GM19240 (cell line): ENCODE measurements around the gene SOX13.

ENCODE experiments used
- DNase-seq: peaks from one replicate; pipeline ENCODE4 v3.0.0; 2011; ENCODE audit warnings: low spot score; ENCODE audit not compliant: insufficient read length

The SOX13 gene

DNA sequence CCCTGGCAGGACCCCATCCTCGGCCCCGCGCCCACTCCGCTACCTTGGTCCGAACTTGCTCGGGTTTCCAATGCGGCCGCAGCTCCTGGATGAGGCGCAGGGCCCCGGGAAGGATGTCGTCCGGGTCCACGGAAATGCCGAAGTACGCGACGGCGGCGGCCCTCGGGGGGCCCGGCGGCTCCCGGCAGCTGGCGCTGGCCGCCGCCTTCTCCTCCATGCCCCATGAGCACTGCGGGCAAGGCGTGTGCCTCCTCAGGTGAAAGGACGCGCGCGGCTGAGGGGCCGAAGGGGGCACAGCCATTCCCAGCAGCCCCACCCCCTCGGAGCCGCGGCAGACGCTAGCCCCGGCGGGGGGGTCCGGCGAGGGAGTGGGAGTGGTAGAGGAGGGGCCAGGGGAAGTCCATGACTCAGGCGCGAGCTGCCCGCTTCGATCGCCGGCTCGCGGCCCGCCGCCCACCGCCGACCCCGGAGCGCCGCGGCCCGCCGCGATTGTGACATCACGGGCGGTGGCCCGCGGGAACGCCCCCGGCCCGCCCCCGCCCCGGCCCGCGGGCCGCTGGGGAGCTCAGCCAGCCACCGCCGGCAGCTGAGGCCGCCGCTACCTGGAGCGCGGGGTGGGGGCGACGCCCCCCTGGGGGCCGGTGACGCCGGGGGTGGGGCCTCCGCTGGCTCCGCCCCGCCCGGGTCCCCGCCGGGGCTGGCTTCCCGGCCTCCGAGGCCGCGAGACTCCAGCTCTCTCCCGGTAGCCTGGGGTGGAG, 78.8 kb downstream of the SOX13 start, which contains the start of gene ETNK2:
Gene ETNK2, minus strand, starts transcription at position 493 of the 758 bp plus-strand sequence. Its CDS starts 192 bp downstream, at position 301.
- no peak for DNase-seq

DNA sequence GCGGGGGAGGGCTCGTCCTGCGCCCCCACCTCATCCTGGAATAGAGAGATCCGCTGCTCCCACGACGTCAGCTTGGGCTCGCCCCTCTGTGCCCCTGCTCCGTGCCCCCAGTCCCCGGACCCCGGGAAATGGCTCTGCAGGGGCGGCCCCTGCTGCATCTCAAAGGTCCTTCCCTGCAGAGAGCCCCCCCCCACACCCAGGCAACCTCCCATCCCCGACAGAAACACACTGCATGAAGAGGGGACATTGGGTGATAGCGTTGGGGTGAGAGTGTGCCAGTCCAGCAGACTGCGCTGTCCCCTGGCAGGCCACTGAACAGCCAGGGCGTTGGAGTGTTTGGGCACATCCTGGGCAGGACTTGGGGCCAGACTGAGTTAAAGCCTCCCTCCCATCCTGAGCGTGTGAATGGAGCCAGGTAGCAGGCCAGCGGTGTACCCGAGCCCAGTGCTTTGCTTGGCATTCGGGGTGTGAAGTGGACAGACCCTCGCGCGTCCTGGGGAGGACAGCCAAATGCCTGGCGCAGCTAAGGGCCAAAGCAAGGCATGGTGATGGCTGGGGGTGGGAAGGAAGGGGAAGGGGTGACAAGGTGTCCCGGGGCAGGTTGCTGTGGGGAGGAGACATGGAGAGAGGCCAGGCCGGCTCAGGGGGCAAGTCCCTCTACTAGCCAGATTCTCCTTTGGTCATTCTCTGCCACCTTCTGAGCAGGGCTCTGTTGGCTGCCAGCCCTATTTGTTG, 79.6 kb downstream of the SOX13 start:
- DNase-seq = no peak

DNA sequence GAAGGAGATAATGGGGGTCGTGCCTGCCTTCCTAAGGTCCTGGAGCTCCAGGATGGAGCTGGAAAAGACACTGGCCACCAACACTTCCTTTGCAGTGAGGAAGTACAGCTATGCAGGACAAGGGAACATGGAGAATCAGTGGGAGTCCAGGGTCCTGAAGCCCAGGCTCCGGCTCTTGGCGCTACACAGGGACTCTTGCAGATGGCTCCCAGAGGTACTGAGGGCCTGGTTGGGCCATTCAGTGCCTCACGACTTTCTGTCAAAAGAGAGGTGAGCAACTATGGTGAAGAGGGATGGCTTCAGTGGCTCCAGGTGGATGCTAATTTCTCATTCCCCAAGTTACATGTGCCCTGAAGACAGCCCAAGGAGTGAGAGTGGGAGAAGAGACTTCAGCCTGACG, 80.8 kb downstream of the SOX13 start:
- DNase-seq = no peak

DNA sequence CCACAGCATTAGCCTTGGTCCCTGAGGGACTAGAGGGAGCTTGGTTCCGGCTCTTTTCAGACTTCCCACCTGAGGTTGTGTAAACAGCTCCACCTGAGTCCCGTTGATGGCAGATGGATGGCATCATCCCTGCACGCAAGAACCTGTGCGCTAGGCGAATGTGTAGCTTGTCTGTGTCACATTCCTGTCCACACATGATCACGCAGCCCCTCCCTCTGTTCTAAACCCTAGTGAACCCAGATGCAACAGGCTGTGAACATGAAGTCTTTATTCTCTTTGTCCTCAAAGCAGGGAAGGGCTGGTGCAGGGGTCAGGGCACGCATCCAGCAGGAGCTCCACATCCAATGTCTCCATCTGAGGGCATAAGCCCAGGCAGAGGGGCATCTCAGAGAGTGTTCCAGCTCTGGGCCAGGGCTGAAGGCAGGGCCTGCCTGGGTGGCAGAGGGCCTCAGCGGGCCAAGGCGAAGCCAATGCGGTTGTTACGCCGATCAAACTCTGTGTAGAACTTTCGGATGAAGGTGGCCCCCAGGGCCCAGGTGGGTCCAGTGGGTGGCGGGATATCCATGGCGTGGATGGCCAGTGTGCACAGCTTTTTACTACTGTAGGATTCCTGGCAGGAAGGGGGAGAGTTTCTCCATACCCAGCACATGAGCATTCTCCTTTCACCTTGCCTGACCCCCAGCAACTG, 81.8 kb downstream of the SOX13 start:
- no peak for DNase-seq

DNA sequence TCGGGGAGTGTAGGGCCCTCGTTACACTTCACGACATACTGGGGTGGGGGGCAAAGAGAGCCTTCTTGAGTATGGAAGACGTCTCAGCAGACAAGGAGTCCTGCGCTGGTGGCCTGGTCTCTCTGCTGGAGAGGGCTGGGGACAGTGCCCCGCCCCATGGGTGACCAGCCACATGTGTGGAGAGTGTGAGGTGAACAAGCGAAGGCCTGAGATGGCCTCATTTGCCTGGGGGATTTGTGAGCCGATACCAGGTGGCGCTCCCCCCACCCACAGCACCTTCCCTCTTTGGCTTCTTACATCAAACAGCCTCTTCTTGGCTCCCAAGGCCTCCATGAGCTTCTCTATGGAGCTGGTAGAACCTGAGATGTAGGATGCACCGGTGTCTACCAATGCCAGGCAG, 83.0 kb downstream of the SOX13 start:
- no peak for DNase-seq

DNA sequence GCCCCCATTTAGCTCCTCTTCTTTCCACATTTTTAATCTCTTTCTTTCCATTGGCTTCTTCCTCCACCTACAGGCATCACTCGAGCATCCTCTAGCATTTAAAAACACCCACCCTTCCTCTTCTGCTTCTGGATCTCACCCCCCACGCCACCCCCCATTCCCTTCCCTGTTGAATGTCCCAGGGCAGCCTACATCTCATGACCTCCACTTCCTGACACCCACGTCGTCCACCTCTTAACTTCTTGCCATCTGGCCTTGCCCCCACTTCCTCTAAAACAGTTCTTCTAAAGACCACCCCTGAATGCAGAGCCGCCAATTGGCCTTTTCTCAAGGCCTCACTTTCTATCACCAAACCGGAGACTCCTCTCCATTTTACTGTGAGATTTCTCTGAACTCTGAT, 85.0 kb downstream of the SOX13 start:
- DNase-seq = no peak

DNA sequence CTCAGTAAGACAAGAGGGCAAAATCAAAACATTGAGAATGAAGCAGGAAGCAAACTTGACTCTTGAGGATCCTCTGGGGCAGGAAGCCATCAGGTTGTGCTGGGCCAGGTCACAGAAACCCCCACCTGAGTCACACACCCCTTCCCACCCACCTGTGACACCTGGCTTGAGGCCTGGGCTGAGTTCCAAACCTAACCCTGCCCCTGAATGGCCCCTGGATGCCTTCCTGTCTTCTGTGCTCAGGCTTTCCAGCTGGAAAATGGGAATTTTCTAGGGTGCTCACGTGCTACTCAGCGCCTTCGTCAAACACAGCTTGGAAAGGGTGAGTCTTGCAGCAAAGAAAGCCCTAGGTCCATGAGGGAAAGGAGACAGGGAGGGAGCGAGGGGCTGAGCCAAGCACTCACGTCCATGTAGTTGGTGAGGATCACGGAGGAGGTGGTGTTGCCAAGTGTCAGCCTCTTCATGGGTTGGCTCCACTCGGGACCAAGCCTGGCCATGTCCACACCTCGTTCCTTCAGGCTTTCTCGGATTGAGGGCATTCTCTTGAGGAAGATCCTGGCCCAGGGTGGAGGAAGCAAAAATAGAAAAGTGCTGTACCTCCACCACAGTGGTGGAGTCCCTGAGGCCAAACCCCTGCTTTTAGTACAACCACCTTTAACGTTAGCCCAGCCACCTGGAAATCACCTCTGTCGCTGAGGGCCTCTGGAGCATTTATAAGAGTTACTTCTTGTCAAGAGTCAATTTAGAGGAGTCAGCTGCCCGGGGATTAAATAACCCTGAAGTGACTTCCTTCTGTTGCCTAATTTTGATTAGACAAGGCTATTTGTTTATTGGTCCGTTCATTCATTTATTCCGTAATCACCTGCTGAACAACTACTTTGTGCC, 88.9 kb downstream of the SOX13 start:
- DNase-seq = no peak

DNA sequence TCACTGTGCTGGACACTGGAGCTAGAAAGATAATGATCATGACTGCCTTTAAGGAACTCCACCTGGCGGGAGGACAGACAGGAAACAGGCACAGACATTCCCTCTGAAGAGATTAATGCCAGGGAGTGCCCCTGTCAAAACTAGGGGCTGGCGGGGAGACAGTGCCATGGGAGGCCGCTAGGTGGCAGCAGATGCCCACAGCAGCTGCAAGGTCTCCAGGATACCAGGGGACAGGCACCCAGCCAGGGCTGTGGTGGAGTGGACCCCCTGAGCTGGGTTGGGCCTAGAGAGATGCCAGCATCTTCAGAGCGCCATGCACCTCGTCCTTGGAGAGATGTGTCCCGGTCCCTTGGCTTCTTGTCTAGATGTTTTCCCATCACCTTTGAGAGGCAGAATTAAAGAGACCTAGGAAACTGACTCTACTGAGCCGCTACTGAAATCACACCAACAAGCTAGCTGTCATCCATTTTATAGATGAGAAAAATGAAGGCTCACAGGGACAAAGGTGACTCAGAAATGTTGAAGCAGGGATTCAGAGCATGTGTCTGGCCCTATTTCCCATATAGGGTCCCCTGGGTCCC, 89.7 kb downstream of the SOX13 start:
- DNase-seq = peak; percentile 88

DNA sequence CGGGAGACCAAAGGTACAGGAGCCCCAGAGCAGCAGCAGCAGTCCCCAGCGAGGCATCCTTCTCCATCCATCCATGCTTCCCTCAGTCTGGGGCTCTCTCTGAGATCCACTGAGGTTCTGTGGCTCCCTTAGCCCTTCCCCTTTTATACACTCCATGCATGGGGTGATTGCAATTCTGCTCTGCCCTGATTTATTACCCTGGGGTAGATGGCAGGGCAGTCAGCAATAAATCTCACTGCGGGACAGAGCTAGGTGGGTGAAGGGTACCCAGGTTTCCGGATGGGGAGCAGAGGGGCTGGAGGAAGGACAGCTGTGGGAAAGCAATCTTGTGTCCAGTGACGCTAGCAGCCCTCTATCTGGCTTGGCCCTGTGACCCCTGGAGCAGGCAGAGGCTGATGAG, 93.3 kb downstream of the SOX13 start, which contains the start of gene REN:
Gene REN, minus strand, starts transcription at position 119 of the 400 bp plus-strand sequence. Its CDS starts 44 bp downstream, at position 75.
- no peak for DNase-seq

DNA sequence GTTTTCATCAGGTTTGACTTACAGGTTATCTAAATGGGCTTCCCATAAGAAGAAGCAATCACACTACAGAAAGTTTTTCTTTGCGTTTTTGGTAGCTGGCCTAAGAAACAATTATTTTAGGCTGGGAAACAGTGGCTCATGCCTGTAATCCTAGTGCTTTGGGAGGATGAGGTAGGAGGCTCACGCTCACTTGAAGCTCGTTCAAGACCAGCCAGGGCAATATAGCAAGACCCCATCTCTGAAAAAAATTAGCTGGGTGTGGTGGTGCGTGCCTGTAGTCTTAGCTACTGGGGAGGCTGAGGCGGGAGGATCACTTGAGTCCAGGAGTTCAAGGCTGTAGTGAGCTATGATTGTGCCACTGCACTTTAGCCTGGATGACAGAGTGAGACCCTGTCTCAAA, 94.8 kb downstream of the SOX13 start:
- no peak for DNase-seq

DNA sequence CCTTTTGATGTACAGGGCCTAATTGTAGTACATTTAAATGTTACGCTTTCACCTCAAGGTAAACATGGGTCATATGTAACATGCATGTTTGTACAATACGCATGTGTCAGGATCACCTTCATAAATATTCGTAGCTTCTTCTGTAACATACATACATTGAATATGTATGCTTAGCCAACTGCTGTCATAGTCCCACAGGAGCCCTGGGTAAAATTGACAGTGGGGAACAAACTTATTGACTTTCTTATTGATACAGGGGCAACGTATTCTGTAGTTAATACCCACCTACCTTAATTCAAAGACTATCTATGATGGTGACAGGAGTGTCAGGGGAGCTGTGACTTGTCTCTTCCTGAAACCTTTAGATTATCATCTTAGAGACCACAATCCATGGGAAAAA, 96.9 kb downstream of the SOX13 start:
- DNase-seq = no peak

DNA sequence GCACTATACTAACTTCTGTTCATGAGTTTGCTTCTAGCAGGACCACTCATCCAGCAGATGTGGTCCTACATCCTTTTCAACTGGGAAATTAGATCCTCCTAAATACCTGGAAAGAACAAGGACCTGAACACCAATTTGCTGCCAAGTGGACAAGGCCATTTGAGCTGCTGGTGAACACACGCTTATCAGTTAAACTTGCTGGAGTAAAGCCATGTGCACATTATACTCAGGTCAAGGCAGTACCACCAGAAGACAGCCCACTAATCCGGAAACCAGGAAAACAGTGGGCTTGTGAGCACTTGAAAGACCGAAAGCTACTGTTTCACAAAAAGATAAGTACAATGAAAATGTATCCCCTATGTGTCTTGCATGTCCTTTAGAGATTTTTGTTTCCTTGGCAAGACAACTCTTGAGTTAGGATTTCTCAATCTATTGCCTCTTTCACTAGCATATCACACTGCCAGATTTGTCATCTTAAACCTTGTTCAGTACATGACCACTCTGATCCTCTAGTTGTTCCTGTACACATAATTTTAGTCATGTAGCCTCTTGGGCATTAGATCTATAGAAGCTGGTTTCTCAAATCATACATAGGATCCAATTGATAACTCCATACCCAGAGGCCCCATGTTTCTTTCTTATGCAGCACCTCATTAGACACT, 97.7 kb downstream of the SOX13 start:
- no peak for DNase-seq

DNA sequence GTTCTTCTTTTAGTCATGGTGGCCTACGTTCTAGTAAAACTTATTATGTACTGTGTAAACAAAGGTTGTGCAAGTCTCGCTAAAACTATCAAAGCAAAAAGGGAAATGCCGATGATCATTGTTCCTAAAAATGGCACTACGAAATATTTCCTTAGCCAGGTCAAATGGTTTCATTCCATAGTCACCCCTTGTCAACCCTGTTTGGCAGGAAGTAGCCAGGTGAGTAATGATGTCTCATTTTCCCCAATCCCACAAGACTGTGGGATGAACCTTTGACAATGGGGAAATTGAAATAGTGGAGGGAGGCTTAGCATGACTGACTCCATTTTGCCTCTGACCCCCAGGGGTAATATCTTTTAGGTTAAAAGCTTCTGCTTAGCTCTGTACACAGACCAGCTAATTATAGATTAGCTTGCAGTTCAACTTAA, 98.8 kb downstream of the SOX13 start:
- DNase-seq = no peak

DNA sequence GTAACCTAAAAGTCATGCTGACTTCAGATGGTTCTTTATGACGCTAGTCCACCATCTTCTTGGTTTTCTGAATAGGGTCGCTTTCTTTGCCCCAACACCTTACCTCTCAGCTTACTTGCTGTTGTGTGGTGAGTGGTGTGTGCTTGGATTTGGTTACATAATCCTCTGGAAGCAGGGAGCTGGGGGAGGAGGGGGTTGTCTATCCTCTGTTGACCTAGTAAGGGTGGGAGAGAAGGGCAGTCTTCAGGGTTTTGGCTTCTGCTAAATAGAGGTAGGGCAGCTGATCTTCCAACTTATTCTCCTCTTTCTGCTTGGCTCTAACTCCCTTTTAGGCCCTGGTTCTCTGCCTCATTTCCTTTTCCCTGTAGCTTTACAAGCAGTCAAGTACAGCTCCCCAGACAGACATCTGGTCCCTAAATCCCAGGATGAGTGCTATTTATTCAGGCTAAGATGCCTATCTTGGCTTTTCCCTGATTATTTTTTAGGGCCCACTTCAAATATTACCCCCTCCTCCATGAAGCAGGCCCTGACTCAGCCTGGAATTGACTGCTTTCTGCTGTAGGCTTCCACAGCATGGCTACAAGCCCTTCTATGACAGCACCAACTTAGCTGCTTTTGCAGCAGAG, 99.6 kb downstream of the SOX13 start:
- no peak for DNase-seq

DNA sequence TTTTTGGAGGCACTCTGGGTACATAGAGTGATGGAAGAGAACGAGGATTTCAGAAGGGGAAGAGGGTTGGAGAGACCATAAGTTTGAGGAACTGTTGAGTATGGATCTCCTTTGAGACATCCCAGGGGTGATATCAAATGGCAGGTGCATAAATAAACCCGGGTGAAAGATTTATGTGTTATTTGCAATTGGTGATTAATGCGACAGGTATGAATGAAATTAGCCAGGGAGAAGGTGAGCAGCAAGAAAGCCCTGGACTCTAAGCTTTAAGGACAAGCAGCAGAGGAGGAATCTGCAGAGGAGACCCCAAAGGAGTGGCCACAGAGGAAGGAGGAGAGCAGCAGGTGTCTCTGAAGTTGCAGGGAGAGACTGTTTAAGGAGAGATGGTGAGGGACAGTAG, 102.0 kb downstream of the SOX13 start:
- DNase-seq = no peak

DNA sequence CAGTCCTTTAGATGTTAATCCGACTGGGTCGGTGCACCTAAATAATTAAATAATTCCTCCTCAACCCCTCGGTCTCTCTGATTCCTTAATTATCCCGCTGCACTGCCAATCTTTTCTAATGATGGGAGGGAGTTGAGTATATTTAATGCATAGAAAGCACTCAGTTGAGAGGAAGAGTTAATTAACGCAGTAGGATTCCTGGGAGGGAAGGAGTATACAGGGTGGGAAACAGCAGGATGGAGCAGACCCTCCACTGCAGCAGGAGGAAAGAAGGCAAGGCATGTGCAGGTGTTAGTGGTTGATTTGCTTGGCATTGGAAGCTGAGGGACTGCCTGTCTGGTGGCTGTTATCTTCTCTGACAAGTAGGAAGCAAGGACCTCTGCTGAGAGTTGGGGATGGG, 103.1 kb downstream of the SOX13 start:
- DNase-seq = no peak

DNA sequence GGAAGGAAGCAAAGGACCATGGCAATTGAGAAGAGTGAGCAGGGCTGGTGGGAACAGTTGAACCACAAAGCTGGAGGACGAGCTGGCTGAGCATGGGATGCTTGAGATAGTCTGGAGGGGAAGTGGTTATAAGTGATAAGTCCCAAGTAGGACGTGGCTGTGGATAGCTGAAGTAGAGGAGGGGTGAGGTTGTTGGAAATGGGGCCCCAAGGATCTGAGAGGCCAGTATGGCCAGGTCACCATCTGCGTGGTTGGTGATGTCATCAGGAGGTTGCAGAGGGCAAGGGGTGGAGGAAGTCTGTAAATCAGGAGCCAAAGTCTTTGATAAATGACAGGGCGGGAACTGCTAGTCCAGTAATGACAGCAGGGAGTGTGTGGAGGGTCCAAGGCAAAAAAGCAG, 104.2 kb downstream of the SOX13 start:
- DNase-seq = no peak
